ENCODE data around the gene CNNM2.

- TF ChIP-seq CTCF (IDR thresholded peaks at IDR 0.05; ENCODE audit: insufficient read depth, low read length): no peak
- TF ChIP-seq, protein P1, sequence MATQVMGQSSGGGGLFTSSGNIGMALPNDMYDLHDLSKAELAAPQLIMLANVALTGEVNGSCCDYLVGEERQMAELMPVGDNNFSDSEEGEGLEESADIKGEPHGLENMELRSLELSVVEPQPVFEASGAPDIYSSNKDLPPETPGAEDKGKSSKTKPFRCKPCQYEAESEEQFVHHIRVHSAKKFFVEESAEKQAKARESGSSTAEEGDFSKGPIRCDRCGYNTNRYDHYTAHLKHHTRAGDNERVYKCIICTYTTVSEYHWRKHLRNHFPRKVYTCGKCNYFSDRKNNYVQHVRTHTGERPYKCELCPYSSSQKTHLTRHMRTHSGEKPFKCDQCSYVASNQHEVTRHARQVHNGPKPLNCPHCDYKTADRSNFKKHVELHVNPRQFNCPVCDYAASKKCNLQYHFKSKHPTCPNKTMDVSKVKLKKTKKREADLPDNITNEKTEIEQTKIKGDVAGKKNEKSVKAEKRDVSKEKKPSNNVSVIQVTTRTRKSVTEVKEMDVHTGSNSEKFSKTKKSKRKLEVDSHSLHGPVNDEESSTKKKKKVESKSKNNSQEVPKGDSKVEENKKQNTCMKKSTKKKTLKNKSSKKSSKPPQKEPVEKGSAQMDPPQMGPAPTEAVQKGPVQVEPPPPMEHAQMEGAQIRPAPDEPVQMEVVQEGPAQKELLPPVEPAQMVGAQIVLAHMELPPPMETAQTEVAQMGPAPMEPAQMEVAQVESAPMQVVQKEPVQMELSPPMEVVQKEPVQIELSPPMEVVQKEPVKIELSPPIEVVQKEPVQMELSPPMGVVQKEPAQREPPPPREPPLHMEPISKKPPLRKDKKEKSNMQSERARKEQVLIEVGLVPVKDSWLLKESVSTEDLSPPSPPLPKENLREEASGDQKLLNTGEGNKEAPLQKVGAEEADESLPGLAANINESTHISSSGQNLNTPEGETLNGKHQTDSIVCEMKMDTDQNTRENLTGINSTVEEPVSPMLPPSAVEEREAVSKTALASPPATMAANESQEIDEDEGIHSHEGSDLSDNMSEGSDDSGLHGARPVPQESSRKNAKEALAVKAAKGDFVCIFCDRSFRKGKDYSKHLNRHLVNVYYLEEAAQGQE (IDR thresholded peaks at IDR 0.05; ENCODE audit: insufficient replicate concordance, low read depth): no peak
These were observed 5.5 kb downstream of the CNNM2 start for GRCh38 chr10:102923601-102924000.
